Mesenchymal stem cell (in vitro differentiated cells and primary cell): ENCODE results near the gene MYL7.
"Not testable (repeated sequence)": the region's sequence is repeated elsewhere in the genome, so short reads cannot be mapped to it uniquely, and the experiment has no call there.

Source experiments
- DNase-seq: peaks from one replicate; pipeline ENCODE4 v3.0.0-alpha.2; 2013
- H2AFZ ChIP-seq: one replicate; pipeline ENCODE4 v1.6.1; 2013; ENCODE audit warnings: low read depth, mild to moderate bottlenecking, control low read depth, inconsistent platforms, low read length, moderate library complexity
- H2AK5ac ChIP-seq: 2 replicates; pipeline ENCODE4 v1.6.1; 2013; ENCODE audit warnings: low read length, moderate library complexity, mild to moderate bottlenecking, inconsistent platforms; ENCODE audit not compliant: severe bottlenecking
- H2BK120ac ChIP-seq: one replicate; pipeline ENCODE4 v1.6.1; 2013; ENCODE audit warnings: low read depth, mild to moderate bottlenecking, inconsistent platforms, low read length, moderate library complexity
- H2BK12ac ChIP-seq, 2 experiments: one replicate each; pipeline ENCODE4 v1.6.1; 2013; ENCODE audit warnings: inconsistent platforms in 2 of 2, low read length in 2 of 2, mild to moderate bottlenecking in 2 of 2, moderate library complexity in 2 of 2, control low read depth in 1 of 2
- H2BK15ac ChIP-seq: one replicate; pipeline ENCODE4 v1.6.1; 2013; ENCODE audit warnings: mild to moderate bottlenecking, low read depth, inconsistent platforms; ENCODE audit not compliant: poor library complexity, severe bottlenecking
- H2BK5ac ChIP-seq: 2 replicates; pipeline ENCODE4 v1.6.1; 2013; ENCODE audit warnings: low read depth, mild to moderate bottlenecking, low read length, control low read depth, inconsistent platforms; ENCODE audit not compliant: poor library complexity, severe bottlenecking
- H3K14ac ChIP-seq, 2 experiments: one replicate each; pipeline ENCODE4 v1.6.1; 2013; ENCODE audit warnings: inconsistent platforms in 2 of 2, low read length in 2 of 2, control low read depth in 1 of 2, mild to moderate bottlenecking in 1 of 2, moderate library complexity in 1 of 2
- H3K18ac ChIP-seq, 2 experiments: one replicate each; pipeline ENCODE4 v1.6.1; 2013; ENCODE audit warnings: inconsistent platforms in 2 of 2, low read length in 2 of 2, control low read depth in 1 of 2, low read depth in 1 of 2, mild to moderate bottlenecking in 1 of 2
- H3K23ac ChIP-seq, 2 experiments: one replicate each; pipeline ENCODE4 v1.6.1; 2013; ENCODE audit warnings: inconsistent platforms in 2 of 2, low read length in 2 of 2, mild to moderate bottlenecking in 2 of 2, moderate library complexity in 2 of 2, control low read depth in 1 of 2
- H3K27ac ChIP-seq: 2 replicates; pipeline ENCODE4 v1.5.1; 2013; ENCODE audit warnings: mild to moderate bottlenecking, moderate library complexity, low read length, control low read depth, inconsistent platforms; ENCODE audit not compliant: poor library complexity, severe bottlenecking
- H3K27me3 ChIP-seq, 2 experiments: 2 replicates each; pipeline versions ENCODE4 v1.6.1 to v1.7.0; 2013; ENCODE audit warnings: low read length in 2 of 2, mild to moderate bottlenecking in 2 of 2, moderate library complexity in 2 of 2, control low read depth in 1 of 2, inconsistent platforms in 1 of 2; ENCODE audit not compliant: control insufficient read depth in 1 of 2, insufficient read depth in 1 of 2
- H3K36me3 ChIP-seq, 2 experiments: 2 replicates each; pipeline versions ENCODE4 v1.6.1 to v1.7.0; 2013; ENCODE audit warnings: low read length in 2 of 2, control low read depth in 1 of 2, inconsistent platforms in 1 of 2, low read depth in 1 of 2, mild to moderate bottlenecking in 1 of 2; ENCODE audit not compliant: insufficient read depth in 2 of 2, control insufficient read depth in 1 of 2
- H3K4ac ChIP-seq, 2 experiments: one replicate each; pipeline ENCODE4 v1.6.1; 2013; ENCODE audit warnings: inconsistent platforms in 2 of 2, low read length in 2 of 2, mild to moderate bottlenecking in 2 of 2, moderate library complexity in 2 of 2, control low read depth in 1 of 2, low read depth in 1 of 2
- H3K4me1 ChIP-seq: 2 replicates; pipeline ENCODE4 v1.6.1; 2013; ENCODE audit warnings: low read depth, low read length, control low read depth; ENCODE audit not compliant: control insufficient read depth, insufficient read depth
- H3K4me2 ChIP-seq: 2 replicates; pipeline ENCODE4 v1.6.1; 2013; ENCODE audit warnings: low read length, mild to moderate bottlenecking, inconsistent platforms; ENCODE audit not compliant: poor library complexity, severe bottlenecking
- H3K4me3 ChIP-seq, 2 experiments: 2 replicates each; pipeline versions ENCODE4 v1.5.1 to v1.7.0; 2013; ENCODE audit warnings: low read length in 2 of 2, mild to moderate bottlenecking in 2 of 2, control low read depth in 1 of 2, low read depth in 1 of 2; ENCODE audit not compliant: insufficient read depth in 1 of 2
- H3K79me1 ChIP-seq: replicated peaks from 2 replicates; pipeline ENCODE4 v1.6.1; 2013; ENCODE audit warnings: mild to moderate bottlenecking, control low read depth, low read length, inconsistent platforms; ENCODE audit not compliant: poor library complexity, severe bottlenecking
- H3K9ac ChIP-seq: 2 replicates; pipeline ENCODE4 v1.7.0; 2013; ENCODE audit warnings: mild to moderate bottlenecking, low read length, moderate library complexity
- H3K9me3 ChIP-seq: 2 replicates; pipeline ENCODE4 v1.7.0; 2013; ENCODE audit warnings: mild to moderate bottlenecking, low read length; ENCODE audit not compliant: control insufficient read depth
- H4K8ac ChIP-seq: one replicate; pipeline ENCODE4 v1.6.1; 2013; ENCODE audit warnings: inconsistent platforms, mild to moderate bottlenecking, low read length, moderate library complexity
- H4K91ac ChIP-seq: one replicate; pipeline ENCODE4 v1.6.1; 2013; ENCODE audit warnings: mild to moderate bottlenecking, low read length, inconsistent platforms
- WGBS: methylation state at CpG from one replicate; pipeline ENCODE4 v1.1.7; 2013; ENCODE audit warnings: mixed read lengths; 5-methylcytosine and 5-hydroxymethylcytosine counted together

Gene MYL7

GRCh38 chr7:44171901-44172300 lies 30.8 kb upstream of the MYL7 start:
- H3K4me3 ChIP-seq, H3K4me1 ChIP-seq, H3K4me2 ChIP-seq, H3K27ac ChIP-seq, H2BK120ac ChIP-seq, H3K9me3 ChIP-seq, H4K8ac ChIP-seq, H3K23ac ChIP-seq, H2BK5ac ChIP-seq, H3K79me1 ChIP-seq, H3K18ac ChIP-seq, H3K14ac ChIP-seq, H2AK5ac ChIP-seq, H4K91ac ChIP-seq, H2BK15ac ChIP-seq, H2AFZ ChIP-seq, H2BK12ac ChIP-seq, DNase-seq, H3K4ac ChIP-seq, H3K9ac ChIP-seq, H3K36me3 ChIP-seq: not testable (repeated sequence)
- H3K27me3 ChIP-seq = peaks cover 0 to 24% of the 10 kb centered on the region in 2 experiments
- 83% methylated on average over 8 of the region's 9 CpGs for WGBS

GRCh38 chr7:44167920-44168319 lies 26.8 kb upstream of the MYL7 start:
- Histone ChIP-seq H3K4me1 (peaks cover 4% of the 10 kb centered on the region), H3K18ac (no peak overlapping the region), H3K27me3 (no peaks in the 10 kb centered on the region), H2AFZ (no peak overlapping the region), H3K9ac (no peak overlapping the region), H3K9me3 (no peaks in the 10 kb centered on the region), H3K36me3 (no peaks in the 10 kb centered on the region), H4K91ac (no peak overlapping the region), H2AK5ac (no peak overlapping the region), H2BK120ac (no peak overlapping the region), H3K23ac (no peak overlapping the region), H2BK12ac (no peak overlapping the region), H3K79me1 (no peaks in the 10 kb centered on the region), H3K4me2 (no peak overlapping the region), H3K14ac (no peak overlapping the region), H3K4ac (no peak overlapping the region), H2BK5ac (no peak overlapping the region), H2BK15ac (no peak overlapping the region), H3K27ac (no peak overlapping the region), H3K4me3 (no peak overlapping the region), H4K8ac (no peak overlapping the region)
- DNase-seq = no peak

DNA sequence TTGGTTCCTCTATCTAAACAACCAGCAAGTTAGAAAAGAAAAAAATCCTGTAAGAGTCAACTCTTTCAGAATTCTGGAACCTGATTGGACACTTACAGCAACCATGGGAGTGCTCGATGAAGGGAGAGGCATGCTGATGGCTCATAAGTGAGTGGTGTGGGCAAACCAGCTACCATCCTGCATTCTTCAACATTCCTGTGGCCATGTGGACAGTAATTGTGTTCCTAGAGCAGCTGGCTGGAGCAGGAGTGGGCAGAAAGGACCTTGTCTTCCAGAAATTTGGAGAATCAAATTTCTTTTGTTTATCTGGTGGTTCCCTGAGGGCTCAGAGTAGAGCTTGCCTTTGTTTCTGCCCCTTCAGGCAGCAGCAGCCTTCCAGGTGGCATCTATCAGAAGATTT lies 22.5 kb upstream of the MYL7 start:
- Histone ChIP-seq H2AK5ac (no peak overlapping the region), H3K27ac (peak overlapping the region; percentile 98), H2BK12ac (no peak overlapping the region), H2BK15ac (no peak overlapping the region), H3K9me3 (no peaks in the 10 kb centered on the region), H3K4me3 (no peak overlapping the region), H3K79me1 (no peaks in the 10 kb centered on the region), H3K36me3 (no peaks in the 10 kb centered on the region), H2BK120ac (no peak overlapping the region), H3K4me2 (peak overlapping the region; percentile 13), H4K8ac (no peak overlapping the region), H4K91ac (no peak overlapping the region), H3K27me3 (no peaks in the 10 kb centered on the region), H2BK5ac (no peak overlapping the region), H3K23ac (no peak overlapping the region), H3K4me1 (peaks cover 9% of the 10 kb centered on the region), H3K4ac (no peak overlapping the region), H2AFZ (no peak overlapping the region), H3K18ac (no peak overlapping the region), H3K9ac (no peak overlapping the region), H3K14ac (no peak overlapping the region)
- peak; percentile 88 for DNase-seq
- 29% methylated on average over 1 of the region's 1 CpG for WGBS

GRCh38 chr7:44162785-44163395 lies 21.8 kb upstream of the MYL7 start:
- H2BK12ac ChIP-seq = peak overlapping the region; percentile 7 to 45
- no peak overlapping the region for H3K9ac ChIP-seq
- H3K14ac ChIP-seq = peak overlapping the region in 1 of 2 experiments; percentile 53
- H2BK15ac ChIP-seq = no peak overlapping the region
- peak overlapping the region; percentile 7 for H2AK5ac ChIP-seq
- H4K91ac ChIP-seq = peak overlapping the region; percentile 53
- H2BK120ac ChIP-seq = peak overlapping the region; percentile 23
- no peak overlapping the region for H3K23ac ChIP-seq
- H2AFZ ChIP-seq = no peak overlapping the region
- H2BK5ac ChIP-seq = no peak overlapping the region
- H3K4me1 ChIP-seq = peaks cover 11% of the 10 kb centered on the region
- H3K4me2 ChIP-seq = no peak overlapping the region
- H3K4me3 ChIP-seq = no peak overlapping the region
- WGBS = 88% methylated on average over 1 of the region's 1 CpG
- H3K27ac ChIP-seq = peak overlapping the region; percentile 98
- DNase-seq = no peak
- peak overlapping the region; percentile 67 for H4K8ac ChIP-seq
- no peaks in the 10 kb centered on the region for H3K9me3 ChIP-seq
- H3K27me3 ChIP-seq = no peaks in the 10 kb centered on the region
- no peaks in the 10 kb centered on the region for H3K36me3 ChIP-seq
- H3K79me1 ChIP-seq = no peaks in the 10 kb centered on the region
- peak overlapping the region; percentile 1 to 58 for H3K18ac ChIP-seq
- peak overlapping the region in 1 of 2 experiments; percentile 70 for H3K4ac ChIP-seq
